Nephron (organoid): ENCODE data around the gene BLACAT1.

Experiments used
- H3K27ac Mint-ChIP-seq, 3 experiments: 2 replicates each; pipeline ENCODE4 v1.8.0; 2020; ENCODE audit warnings: mixed read lengths in 3 of 3, mild to moderate bottlenecking in 2 of 3, moderate library complexity in 1 of 3
- H3K27me3 Mint-ChIP-seq: 2 replicates; pipeline ENCODE4 v1.8.0; 2021; ENCODE audit warnings: low read depth, mild to moderate bottlenecking, moderate library complexity, mixed read lengths
- H3K36me3 Mint-ChIP-seq: 2 replicates; pipeline ENCODE4 v1.8.0; 2020; ENCODE audit warnings: low read depth, mixed read lengths
- H3K4me1 Mint-ChIP-seq: 2 replicates; pipeline ENCODE4 v1.8.0; 2020; ENCODE audit warnings: mixed read lengths
- H3K4me3 Mint-ChIP-seq, 3 experiments: 2 replicates each; pipeline ENCODE4 v1.8.0; 2020; ENCODE audit warnings: mild to moderate bottlenecking in 3 of 3, mixed read lengths in 3 of 3, moderate library complexity in 2 of 3
- H3K9me3 Mint-ChIP-seq: 2 replicates; pipeline ENCODE4 v1.8.0; 2020; ENCODE audit warnings: mixed read lengths
- TF ChIP-seq, protein P1 (sequence below), 3 experiments: fragments of 200-600 bp; sonication (generic); IDR thresholded peaks; one replicate each; pipeline ENCODE4 v1.5.0; 2021; ENCODE audit warnings: antibody characterized with exemption in 3 of 3; ENCODE audit not compliant: unreplicated experiment in 3 of 3

Gene BLACAT1

GRCh38 chr1:205442051-205442725 is 13.7 kb downstream of the BLACAT1 start:
- TF ChIP-seq, protein P1, sequence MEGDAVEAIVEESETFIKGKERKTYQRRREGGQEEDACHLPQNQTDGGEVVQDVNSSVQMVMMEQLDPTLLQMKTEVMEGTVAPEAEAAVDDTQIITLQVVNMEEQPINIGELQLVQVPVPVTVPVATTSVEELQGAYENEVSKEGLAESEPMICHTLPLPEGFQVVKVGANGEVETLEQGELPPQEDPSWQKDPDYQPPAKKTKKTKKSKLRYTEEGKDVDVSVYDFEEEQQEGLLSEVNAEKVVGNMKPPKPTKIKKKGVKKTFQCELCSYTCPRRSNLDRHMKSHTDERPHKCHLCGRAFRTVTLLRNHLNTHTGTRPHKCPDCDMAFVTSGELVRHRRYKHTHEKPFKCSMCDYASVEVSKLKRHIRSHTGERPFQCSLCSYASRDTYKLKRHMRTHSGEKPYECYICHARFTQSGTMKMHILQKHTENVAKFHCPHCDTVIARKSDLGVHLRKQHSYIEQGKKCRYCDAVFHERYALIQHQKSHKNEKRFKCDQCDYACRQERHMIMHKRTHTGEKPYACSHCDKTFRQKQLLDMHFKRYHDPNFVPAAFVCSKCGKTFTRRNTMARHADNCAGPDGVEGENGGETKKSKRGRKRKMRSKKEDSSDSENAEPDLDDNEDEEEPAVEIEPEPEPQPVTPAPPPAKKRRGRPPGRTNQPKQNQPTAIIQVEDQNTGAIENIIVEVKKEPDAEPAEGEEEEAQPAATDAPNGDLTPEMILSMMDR (IDR thresholded peaks at IDR 0.05; ENCODE audit: unreplicated experiment in 3 of 3), result no peak
- Mint-ChIP-seq H3K9me3 (no peaks in the 10 kb centered on the region), H3K4me1 (peaks cover 97% of the 10 kb centered on the region), H3K27ac (peak overlapping the region; percentile 95 to 96 (median 96)), H3K36me3 (no peaks in the 10 kb centered on the region), H3K27me3 (peaks cover 9% of the 10 kb centered on the region), H3K4me3 (peak overlapping the region in 2 of 3 experiments; percentile 46 to 67)

- peaks cover 97% of the 10 kb centered on the region for H3K4me1 Mint-ChIP-seq
- TF ChIP-seq, protein P1 (IDR thresholded peaks at IDR 0.05; ENCODE audit: unreplicated experiment in 3 of 3), result no peak
- H3K4me3 Mint-ChIP-seq, result peak overlapping the region in 2 of 3 experiments; percentile 38 to 67
These were observed 14.2 kb downstream of the BLACAT1 start for GRCh38 chr1:205441716-205442050.

GRCh38 chr1:205441318-205441633 is 14.6 kb downstream of the BLACAT1 start:
- Mint-ChIP-seq H3K27me3 (peaks cover 11% of the 10 kb centered on the region), H3K36me3 (no peaks in the 10 kb centered on the region), H3K4me3 (peak overlapping the region in 2 of 3 experiments; percentile 38 to 67), H3K9me3 (no peaks in the 10 kb centered on the region), H3K27ac (peak overlapping the region; percentile 95 to 96 (median 96)), H3K4me1 (peaks cover 97% of the 10 kb centered on the region)
- TF ChIP-seq, protein P1 (IDR thresholded peaks at IDR 0.05; ENCODE audit: unreplicated experiment in 3 of 3), result no peak

More at GRCh38 chr1:205441716-205442050, 14.2 kb downstream of the BLACAT1 start:
- Mint-ChIP-seq H3K9me3 (no peaks in the 10 kb centered on the region), H3K36me3 (no peaks in the 10 kb centered on the region), H3K27ac (peak overlapping the region; percentile 95 to 96 (median 96)), H3K27me3 (peaks cover 9% of the 10 kb centered on the region)

GRCh38 chr1:205440476-205441317 is 15.1 kb downstream of the BLACAT1 start:
- TF ChIP-seq, protein P1 (IDR thresholded peaks at IDR 0.05; ENCODE audit: unreplicated experiment in 3 of 3), result no peak
- Mint-ChIP-seq H3K4me1 (peaks cover 97% of the 10 kb centered on the region), H3K27ac (peak overlapping the region; percentile 95 to 96 (median 96)), H3K4me3 (peak overlapping the region in 2 of 3 experiments; percentile 38 to 67), H3K36me3 (no peaks in the 10 kb centered on the region), H3K9me3 (no peaks in the 10 kb centered on the region), H3K27me3 (peaks cover 14% of the 10 kb centered on the region)

DNA sequence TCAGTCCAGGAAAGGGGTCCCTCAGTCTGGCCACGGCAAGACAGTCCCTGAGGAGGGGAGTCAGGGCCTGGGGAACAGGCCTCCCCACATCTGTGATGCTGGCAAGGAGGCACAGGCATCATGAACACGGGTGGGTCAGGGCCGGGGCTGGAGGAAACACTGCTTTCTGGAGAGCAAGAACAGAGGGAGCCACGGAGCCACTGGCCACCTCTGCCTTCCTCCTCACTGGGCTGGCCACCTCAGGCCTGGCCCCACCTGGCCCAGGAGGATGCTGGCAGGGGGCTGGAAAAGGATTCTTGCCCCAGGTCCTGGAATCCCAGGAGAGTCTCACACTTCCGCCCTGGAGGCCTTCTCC is 15.7 kb downstream of the BLACAT1 start:
- no peaks in the 10 kb centered on the region for H3K9me3 Mint-ChIP-seq
- TF ChIP-seq, protein P1 (IDR thresholded peaks at IDR 0.05; ENCODE audit: unreplicated experiment in 3 of 3), result no peak
- peak overlapping the region; percentile 5 to 95 (median 84) for H3K27ac Mint-ChIP-seq
- H3K4me3 Mint-ChIP-seq, result peak overlapping the region in 1 of 3 experiments; percentile 45
- peaks cover 15% of the 10 kb centered on the region for H3K27me3 Mint-ChIP-seq
- H3K4me1 Mint-ChIP-seq, result peaks cover 95% of the 10 kb centered on the region
- no peaks in the 10 kb centered on the region for H3K36me3 Mint-ChIP-seq
